Subcutaneous adipose tissue (tissue), 4 donors: ENCODE measurements around the gene SERTAD4. TPM values are rescaled to one million over a fixed set of nuclear protein-coding genes. Genes with fewer than 3 reads are reported as not detected.

Source experiments
- total RNA-seq, 4 donors: library from RNA; depleted of rRNA; stranded (reverse); fragments of >200 nt; gene quantifications; one replicate each; pipeline ENCODE4 v1.1.0, GENCODE V29; 2016
- TF ChIP-seq, protein P1 (sequence below): fragments of 450-650 bp; IDR thresholded peaks from one replicate; pipeline ENCODE4 v1.5.1; 2016; ENCODE audit warnings: low read depth, mild to moderate bottlenecking, control low read depth, antibody characterized with exemption, moderate library complexity

Gene SERTAD4
- total RNA-seq, 4 donors from 2014 or later = 0.85 to 5.1 (median 2.5) TPM

DNA sequence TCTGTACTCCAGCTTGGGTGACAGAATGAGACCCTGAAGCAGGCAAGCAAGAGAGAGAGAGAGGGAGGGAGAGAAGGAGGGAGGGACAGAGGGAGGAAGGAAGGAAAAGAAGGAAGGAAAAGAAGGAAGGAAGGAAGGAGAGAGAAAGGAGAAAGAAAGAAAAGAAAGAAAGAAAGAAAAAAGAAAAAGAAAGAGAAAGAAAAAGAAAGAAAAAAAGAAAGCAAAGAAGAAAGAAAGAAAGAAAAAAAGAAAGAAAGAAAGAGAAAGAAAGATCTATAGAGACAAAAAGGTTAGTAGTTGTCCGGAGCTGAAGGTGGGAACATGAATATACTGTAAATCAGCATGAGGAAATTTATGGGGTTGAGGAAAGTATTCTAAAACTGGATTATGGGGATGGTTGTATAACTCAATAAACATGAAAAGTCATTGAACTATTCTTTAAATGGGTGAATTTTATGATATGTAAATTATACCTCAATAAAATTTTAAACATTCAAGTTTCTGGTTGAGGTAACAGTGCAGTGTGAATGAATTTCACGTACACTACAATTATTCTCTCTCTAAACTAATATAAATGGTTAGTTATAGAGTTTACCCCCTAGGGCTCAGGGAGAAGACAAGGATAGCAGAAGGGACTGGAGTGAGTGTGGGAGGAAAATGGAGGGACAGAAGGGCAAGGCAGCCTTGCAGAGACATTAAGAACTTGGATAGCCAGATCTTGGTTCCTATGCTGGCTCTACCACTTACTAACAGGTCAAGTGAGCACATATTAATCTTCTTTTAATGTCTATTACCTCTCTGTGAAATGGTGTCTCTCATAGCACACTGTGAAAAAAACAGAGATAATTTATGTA, 24.8 kb upstream of the SERTAD4 start:
- TF ChIP-seq, protein P1, sequence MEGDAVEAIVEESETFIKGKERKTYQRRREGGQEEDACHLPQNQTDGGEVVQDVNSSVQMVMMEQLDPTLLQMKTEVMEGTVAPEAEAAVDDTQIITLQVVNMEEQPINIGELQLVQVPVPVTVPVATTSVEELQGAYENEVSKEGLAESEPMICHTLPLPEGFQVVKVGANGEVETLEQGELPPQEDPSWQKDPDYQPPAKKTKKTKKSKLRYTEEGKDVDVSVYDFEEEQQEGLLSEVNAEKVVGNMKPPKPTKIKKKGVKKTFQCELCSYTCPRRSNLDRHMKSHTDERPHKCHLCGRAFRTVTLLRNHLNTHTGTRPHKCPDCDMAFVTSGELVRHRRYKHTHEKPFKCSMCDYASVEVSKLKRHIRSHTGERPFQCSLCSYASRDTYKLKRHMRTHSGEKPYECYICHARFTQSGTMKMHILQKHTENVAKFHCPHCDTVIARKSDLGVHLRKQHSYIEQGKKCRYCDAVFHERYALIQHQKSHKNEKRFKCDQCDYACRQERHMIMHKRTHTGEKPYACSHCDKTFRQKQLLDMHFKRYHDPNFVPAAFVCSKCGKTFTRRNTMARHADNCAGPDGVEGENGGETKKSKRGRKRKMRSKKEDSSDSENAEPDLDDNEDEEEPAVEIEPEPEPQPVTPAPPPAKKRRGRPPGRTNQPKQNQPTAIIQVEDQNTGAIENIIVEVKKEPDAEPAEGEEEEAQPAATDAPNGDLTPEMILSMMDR = no peak

DNA sequence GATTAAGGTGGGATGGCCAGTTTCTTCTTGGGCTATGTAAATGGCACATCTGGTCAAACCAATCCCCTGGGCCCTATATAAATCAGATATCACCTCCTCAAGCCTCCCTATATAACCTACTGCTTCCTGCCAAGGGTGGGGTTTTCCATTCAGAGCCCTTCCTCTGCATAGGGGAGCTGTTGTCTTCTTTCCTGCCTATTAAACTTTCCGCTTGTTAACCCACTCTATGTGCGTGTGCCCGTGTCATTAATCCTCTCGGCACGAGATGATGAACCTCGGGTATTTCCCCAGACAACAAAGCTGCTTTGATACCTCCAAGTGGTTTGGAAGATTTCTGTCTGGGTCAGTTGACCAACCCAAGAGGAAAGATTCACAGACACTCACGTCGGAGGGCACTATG, 19.3 kb upstream of the SERTAD4 start:
- TF ChIP-seq, protein P1 = no peak

DNA sequence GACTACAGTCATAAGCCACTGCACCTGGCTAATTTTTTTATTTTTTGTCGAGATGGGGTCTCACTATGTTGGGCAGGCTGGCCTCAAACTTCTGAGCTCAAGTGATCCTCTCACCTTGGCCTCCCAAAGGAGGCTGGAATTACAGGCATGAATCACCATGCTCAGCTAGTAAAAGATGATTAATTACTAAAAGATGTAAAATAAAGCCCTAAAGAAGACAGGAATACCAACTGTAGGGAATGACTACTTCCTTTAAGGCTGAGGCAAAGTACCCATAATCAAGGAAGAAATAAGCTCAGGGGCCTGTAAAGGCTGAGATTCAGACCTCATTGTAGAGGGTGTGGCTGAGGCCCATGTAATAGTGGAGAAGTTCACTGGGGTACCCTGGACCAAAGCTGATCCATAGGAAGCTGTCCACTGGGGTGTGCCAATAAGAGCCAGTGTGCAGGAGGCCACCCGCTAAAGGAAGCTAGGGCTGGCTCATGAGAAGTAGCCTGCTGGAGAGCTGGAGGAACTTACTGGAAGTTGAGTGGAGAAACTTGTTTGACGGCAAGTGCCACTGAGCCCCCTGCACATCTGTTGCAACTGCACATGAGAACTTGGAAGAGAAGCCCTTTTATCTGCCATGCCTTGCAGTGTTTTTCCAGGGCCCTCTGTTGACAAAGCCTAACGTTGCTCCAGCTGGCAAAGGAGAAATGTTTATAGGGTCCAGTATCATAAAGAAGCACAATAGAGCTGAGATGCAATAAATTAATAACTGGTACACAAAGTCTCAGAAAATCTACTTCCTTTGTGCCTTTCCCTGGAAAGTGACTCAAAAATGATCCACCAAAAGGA, 17.8 kb upstream of the SERTAD4 start:
- TF ChIP-seq, protein P1 = no peak

DNA sequence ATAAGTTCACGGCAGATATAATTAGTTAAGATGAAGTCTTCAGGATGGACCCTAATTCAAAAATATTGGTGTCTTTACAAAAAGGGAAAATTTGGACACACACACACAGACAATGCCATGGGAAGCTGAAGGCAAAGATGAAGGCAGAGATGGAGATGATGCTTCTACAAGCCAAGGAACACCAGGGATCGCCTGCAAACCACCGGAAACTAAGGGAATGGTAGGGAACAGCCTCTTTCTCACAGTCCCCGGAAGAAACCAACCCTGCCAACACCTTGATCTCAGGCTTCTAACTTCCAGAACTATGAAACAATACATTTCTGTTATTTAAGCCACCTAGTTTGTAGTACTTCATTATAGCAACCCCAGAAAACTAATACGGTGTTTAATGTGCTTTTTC, 15.1 kb upstream of the SERTAD4 start:
- TF ChIP-seq, protein P1 = no peak

DNA sequence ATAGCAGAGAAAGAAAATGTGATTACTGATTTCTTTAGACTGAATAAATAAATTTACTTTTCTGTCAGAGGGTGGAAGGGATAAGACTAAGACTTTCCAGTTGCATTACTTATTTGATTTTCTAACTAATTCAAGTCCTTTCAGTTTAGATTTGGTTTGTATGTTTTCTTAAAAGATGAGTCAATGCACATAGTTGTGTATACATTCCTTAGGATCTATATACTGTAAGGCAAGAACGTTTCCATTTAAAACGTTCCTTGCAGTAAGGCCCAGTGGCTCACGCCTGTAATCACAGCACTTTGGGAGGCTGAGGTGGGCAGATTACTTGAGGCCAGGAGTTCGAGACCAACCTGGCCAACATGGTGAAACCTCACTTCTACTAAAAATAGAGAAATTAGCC, 14.5 kb upstream of the SERTAD4 start:
- TF ChIP-seq, protein P1 = no peak

DNA sequence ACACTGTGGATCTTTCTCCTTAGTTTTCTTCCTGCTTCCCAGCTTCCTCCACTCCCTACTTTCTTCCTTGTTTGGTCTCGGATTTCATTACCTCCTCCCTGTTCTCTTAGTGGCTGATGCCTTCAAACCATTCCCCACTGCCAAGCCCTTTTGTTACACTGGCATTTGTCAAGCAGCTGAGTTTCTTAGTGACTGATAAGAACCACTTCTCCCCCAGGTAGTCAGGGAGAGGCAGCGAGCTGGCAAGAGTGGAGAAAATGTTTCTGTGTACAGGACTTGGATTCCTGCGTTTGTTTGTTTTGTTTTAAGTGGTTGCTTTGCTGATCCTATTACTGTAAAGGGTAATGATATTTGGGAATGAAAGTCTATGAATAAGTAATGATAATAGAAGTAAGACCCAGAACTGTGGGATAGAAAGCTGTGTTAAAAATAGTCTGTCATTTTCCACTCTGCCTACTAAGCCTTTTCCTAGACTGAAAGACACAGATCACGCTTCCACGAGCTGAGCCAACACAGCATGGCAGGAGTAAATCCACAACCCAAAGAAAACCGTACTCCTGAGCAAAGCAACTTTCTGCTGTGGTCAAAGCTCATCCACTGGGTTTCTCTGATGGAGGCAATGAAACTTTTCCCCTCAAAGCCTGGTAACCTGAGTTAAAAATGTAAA, 10.1 kb upstream of the SERTAD4 start:
- TF ChIP-seq, protein P1 = no peak
